H7 (cell line): ENCODE results near the gene SP3. TPM values are rescaled to one million over a fixed set of nuclear protein-coding genes. Genes with fewer than 3 reads are reported as not detected.

Experiments
- DNase-seq: peaks from one replicate; pipeline ENCODE4 v3.0.0; 2012
- H3K27me3 ChIP-seq: 2 replicates; pipeline ENCODE4 v1.6.0; 2011; ENCODE audit warnings: mild to moderate bottlenecking, low read length; ENCODE audit not compliant: control insufficient read depth, insufficient read depth
- H3K36me3 ChIP-seq: replicated peaks from 2 replicates; pipeline ENCODE4 v1.5.1; 2011; ENCODE audit warnings: low read length; ENCODE audit not compliant: control insufficient read depth, insufficient read depth
- H3K4me3 ChIP-seq: 2 replicates; pipeline ENCODE4 v1.5.1; 2011; ENCODE audit warnings: low read depth, mild to moderate bottlenecking, control low read depth, low read length, moderate library complexity; ENCODE audit not compliant: insufficient read depth
- total RNA-seq: library from RNA; depleted of rRNA; stranded (reverse); fragments of >200 nt; shearing (Covaris generic); gene quantifications from 2 replicates; pipeline ENCODE4 v1.2.3, GENCODE V29; 2014

The SP3 gene
- total RNA-seq, 1 experiment from 2014 or later, result 107 TPM

GRCh38 chr2:173955004-173955403 lies 10.2 kb downstream of the SP3 start:
- no peaks in the 10 kb centered on the region for H3K27me3 ChIP-seq
- H3K36me3 ChIP-seq, result peaks cover 15% of the 10 kb centered on the region
- H3K4me3 ChIP-seq, result no peak overlapping the region
- DNase-seq, result no peak

GRCh38 chr2:173953047-173953424 lies 12.1 kb downstream of the SP3 start:
- peaks cover 15% of the 10 kb centered on the region for H3K36me3 ChIP-seq
- no peaks in the 10 kb centered on the region for H3K27me3 ChIP-seq
- no peak overlapping the region for H3K4me3 ChIP-seq
- DNase-seq, result no peak

- peaks cover 15% of the 10 kb centered on the region for H3K36me3 ChIP-seq
- DNase-seq, result no peak
- no peak overlapping the region for H3K4me3 ChIP-seq
- no peaks in the 10 kb centered on the region for H3K27me3 ChIP-seq
Observed at GRCh38 chr2:173952267-173953046, 12.7 kb downstream of the SP3 start.

GRCh38 chr2:173948842-173949241 lies 16.3 kb downstream of the SP3 start:
- no peaks in the 10 kb centered on the region for H3K36me3 ChIP-seq
- no peaks in the 10 kb centered on the region for H3K27me3 ChIP-seq
- no peak overlapping the region for H3K4me3 ChIP-seq
- DNase-seq, result no peak

GRCh38 chr2:173948198-173948597 lies 17.0 kb downstream of the SP3 start:
- no peak for DNase-seq
- H3K27me3 ChIP-seq, result no peaks in the 10 kb centered on the region
- H3K36me3 ChIP-seq, result no peaks in the 10 kb centered on the region
- no peak overlapping the region for H3K4me3 ChIP-seq

GRCh38 chr2:173947131-173947530 lies 18.0 kb downstream of the SP3 start:
- Histone ChIP-seq H3K36me3 (no peaks in the 10 kb centered on the region), H3K27me3 (no peaks in the 10 kb centered on the region), H3K4me3 (no peak overlapping the region)
- DNase-seq, result no peak

GRCh38 chr2:173943738-173944137 lies 21.4 kb downstream of the SP3 start:
- no peaks in the 10 kb centered on the region for H3K36me3 ChIP-seq

GRCh38 chr2:173942861-173943523 lies 22.2 kb downstream of the SP3 start:
- Histone ChIP-seq H3K27me3 (no peaks in the 10 kb centered on the region), H3K36me3 (no peaks in the 10 kb centered on the region), H3K4me3 (no peak overlapping the region)
- no peak for DNase-seq

More at GRCh38 chr2:173943738-173944137, 21.4 kb downstream of the SP3 start:
- no peak overlapping the region for H3K4me3 ChIP-seq
- no peak for DNase-seq
- H3K27me3 ChIP-seq, result no peaks in the 10 kb centered on the region

- no peak for DNase-seq
- Histone ChIP-seq H3K4me3 (no peak overlapping the region), H3K36me3 (no peaks in the 10 kb centered on the region), H3K27me3 (no peaks in the 10 kb centered on the region)
Observed at GRCh38 chr2:173941567-173941966, 23.6 kb downstream of the SP3 start.

- DNase-seq, result no peak
- H3K4me3 ChIP-seq, result no peak overlapping the region
- no peaks in the 10 kb centered on the region for H3K36me3 ChIP-seq
- H3K27me3 ChIP-seq, result no peaks in the 10 kb centered on the region
Observed at GRCh38 chr2:173940208-173941020, 24.8 kb downstream of the SP3 start.

GRCh38 chr2:173938700-173939384 lies 26.3 kb downstream of the SP3 start:
- no peaks in the 10 kb centered on the region for H3K27me3 ChIP-seq

GRCh38 chr2:173935305-173935704 lies 29.9 kb downstream of the SP3 start:
- DNase-seq, result no peak
- H3K4me3 ChIP-seq, result no peak overlapping the region
- H3K27me3 ChIP-seq, result no peaks in the 10 kb centered on the region
- peaks cover 1% of the 10 kb centered on the region; the same call in 1 of the 2 replicates for H3K36me3 ChIP-seq

More at GRCh38 chr2:173938700-173939384, 26.3 kb downstream of the SP3 start:
- DNase-seq, result no peak
- Histone ChIP-seq H3K36me3 (no peaks in the 10 kb centered on the region), H3K4me3 (no peak overlapping the region)

GRCh38 chr2:173934895-173935294 lies 30.3 kb downstream of the SP3 start:
- Histone ChIP-seq H3K27me3 (no peaks in the 10 kb centered on the region), H3K36me3 (peaks cover 1% of the 10 kb centered on the region; the same call in 1 of the 2 replicates), H3K4me3 (no peak overlapping the region)
- DNase-seq, result no peak

- Histone ChIP-seq H3K27me3 (no peaks in the 10 kb centered on the region), H3K36me3 (peaks cover 1% of the 10 kb centered on the region; the same call in 1 of the 2 replicates), H3K4me3 (no peak overlapping the region)
- no peak for DNase-seq
Observed at GRCh38 chr2:173931751-173932150, 33.4 kb downstream of the SP3 start.
